Activated naive CD4-positive, alpha-beta T cell treated with anti-CD3 and anti-CD28 coated beads, Interleukin-2, amount 10 ng/mL, durations not matched to agents 7 days and 5 days (primary cell): ENCODE results near the gene TMEM255A.

Source experiments
- CTCF ChIA-PET: fragments of 350-600 bp; sonication (Branson Sonifier 250); formaldehyde crosslinking; loops from one replicate; lab custom pipeline; 2021; ENCODE audit warnings: antibody characterized with exemption; lab: Charles Lee
- DNase-seq: peaks from one replicate; pipeline ENCODE4 v3.0.0-alpha.2; 2020
- H3K27ac Mint-ChIP-seq: one replicate; pipeline ENCODE4 v1.8.0; 2021; ENCODE audit warnings: mild to moderate bottlenecking, moderate library complexity, mixed read lengths
- H3K27me3 Mint-ChIP-seq: one replicate; pipeline ENCODE4 v1.8.0; 2021; ENCODE audit warnings: mild to moderate bottlenecking, mixed read lengths
- H3K36me3 Mint-ChIP-seq: one replicate; pipeline ENCODE4 v1.8.0; 2021; ENCODE audit warnings: mixed read lengths
- H3K4me1 Mint-ChIP-seq: one replicate; pipeline ENCODE4 v1.8.0; 2021; ENCODE audit warnings: mixed read lengths
- H3K4me3 Mint-ChIP-seq: one replicate; pipeline ENCODE4 v1.8.0; 2021; ENCODE audit warnings: mild to moderate bottlenecking, moderate library complexity, mixed read lengths
- H3K9me3 Mint-ChIP-seq: one replicate; pipeline ENCODE4 v1.8.0; 2021; ENCODE audit warnings: mixed read lengths

The TMEM255A gene

DNA sequence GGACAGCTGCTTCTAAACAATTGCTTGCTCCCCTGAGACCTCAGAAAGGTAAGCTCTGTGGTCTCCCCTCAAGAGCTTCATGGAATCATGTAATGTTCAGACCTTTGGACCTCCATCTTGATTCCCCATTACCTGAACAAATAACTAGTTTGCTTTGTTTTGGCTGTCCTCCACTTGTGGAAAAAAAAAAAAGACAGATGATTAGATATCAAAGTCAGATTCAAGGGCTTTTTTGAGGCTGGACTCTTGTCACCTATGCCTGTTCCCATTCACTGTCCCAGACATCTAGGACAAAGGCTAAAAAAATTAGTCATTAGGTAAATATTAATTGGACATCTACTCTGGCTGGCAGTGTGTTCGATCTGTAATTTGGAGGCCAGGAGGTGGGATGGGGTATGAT, 13.3 kb downstream of the TMEM255A start:
- no peaks in the 10 kb centered on the region for H3K36me3 Mint-ChIP-seq
- H3K27me3 Mint-ChIP-seq = no peaks in the 10 kb centered on the region
- peaks cover 24% of the 10 kb centered on the region for H3K4me1 Mint-ChIP-seq
- H3K9me3 Mint-ChIP-seq = no peaks in the 10 kb centered on the region
- H3K27ac Mint-ChIP-seq = no peak overlapping the region
- CTCF ChIA-PET = no interaction called here
- DNase-seq = no peak
- no peak overlapping the region for H3K4me3 Mint-ChIP-seq

DNA sequence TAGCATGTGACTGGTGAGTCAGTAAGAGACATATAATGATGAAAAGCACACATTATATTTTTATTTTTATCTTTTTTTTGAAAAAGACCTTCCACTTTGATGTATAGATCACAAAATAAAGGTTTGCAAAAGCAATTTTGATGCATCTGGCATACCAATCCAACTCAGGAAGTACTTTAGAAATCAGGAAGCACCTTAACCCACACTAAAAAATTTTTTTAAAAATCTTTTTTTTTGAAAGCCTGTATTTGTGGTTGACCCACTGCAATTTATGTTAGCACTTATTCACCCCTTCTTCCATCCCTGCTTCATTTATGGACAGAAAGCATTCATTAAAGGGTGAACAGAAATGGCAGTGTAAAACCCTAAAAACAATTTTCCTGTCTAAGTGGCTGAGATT, 16.6 kb downstream of the TMEM255A start:
- Mint-ChIP-seq H3K4me3 (no peak overlapping the region), H3K9me3 (no peaks in the 10 kb centered on the region), H3K4me1 (peaks cover 9% of the 10 kb centered on the region), H3K27ac (no peak overlapping the region), H3K27me3 (no peaks in the 10 kb centered on the region), H3K36me3 (no peaks in the 10 kb centered on the region)
- CTCF ChIA-PET = interaction anchor here (1.2 kb wide), 1 partner anchor 44 kb away, joined by 3 read pairs; no protein-coding TSS in a partner anchor
- DNase-seq = no peak

DNA sequence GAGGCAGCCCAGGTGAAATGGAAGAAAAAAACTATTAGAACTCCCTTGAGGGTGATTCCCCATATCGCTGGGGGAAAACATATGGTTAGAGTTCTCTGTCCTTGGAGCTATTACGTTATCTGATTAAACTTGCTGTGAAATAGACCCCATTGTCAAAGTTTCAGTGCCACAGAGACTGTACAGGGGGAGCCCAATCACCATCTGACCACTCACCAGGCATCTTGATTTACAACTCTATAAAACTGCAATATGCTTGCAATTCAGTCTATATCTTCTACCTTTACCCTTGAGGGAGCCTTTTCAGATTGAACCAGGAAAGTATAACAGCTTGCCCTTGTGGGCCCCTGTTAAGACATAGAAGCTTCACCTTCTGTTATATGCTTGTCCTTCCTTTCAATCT, 18.2 kb downstream of the TMEM255A start:
- H3K4me3 Mint-ChIP-seq = no peak overlapping the region
- CTCF ChIA-PET = no interaction called here
- no peaks in the 10 kb centered on the region for H3K9me3 Mint-ChIP-seq
- H3K27me3 Mint-ChIP-seq = no peaks in the 10 kb centered on the region
- H3K4me1 Mint-ChIP-seq = peaks cover 9% of the 10 kb centered on the region
- H3K36me3 Mint-ChIP-seq = no peaks in the 10 kb centered on the region
- DNase-seq = no peak
- no peak overlapping the region for H3K27ac Mint-ChIP-seq

DNA sequence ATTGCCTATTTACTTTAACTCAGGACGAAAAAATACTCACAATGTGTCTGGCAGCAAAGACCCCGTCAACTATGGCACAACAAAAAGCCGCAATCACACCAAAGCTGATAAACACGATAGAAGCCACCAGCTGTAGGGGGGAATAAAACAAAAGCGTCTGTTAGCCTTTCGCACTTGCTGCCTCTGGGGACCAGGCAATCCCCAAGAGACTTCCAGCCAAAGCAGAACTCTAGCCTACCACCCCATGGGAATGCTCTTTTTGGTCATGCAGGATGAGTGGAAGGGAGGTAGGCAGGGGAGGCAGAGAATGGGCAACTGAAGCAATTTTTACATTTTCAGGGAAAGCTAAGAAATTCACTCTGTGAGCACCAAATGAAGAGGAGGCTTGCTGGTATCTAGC, 20.1 kb downstream of the TMEM255A start:
- Mint-ChIP-seq H3K4me1 (peaks cover 9% of the 10 kb centered on the region), H3K27ac (no peak overlapping the region), H3K9me3 (no peaks in the 10 kb centered on the region), H3K4me3 (no peak overlapping the region), H3K36me3 (no peaks in the 10 kb centered on the region), H3K27me3 (no peaks in the 10 kb centered on the region)
- no peak for DNase-seq
- CTCF ChIA-PET = no interaction called here

DNA sequence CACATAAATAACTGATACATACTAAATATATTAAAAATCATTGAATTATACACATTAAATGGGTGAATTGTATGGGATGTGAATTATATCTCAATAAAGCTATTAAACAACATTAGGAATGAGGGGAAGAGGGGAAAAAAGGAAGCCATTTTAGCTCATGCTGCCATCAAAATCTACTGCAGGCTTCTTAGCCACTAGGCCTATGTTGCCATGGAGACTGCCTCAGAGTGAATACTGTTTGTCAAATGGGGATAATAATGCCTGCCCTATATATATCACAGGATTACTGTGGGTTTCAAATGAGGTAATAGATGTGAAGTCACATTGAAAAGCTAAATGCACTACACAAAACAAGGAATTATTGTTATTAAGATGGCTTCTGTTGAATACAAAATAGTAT, 21.2 kb downstream of the TMEM255A start:
- H3K4me3 Mint-ChIP-seq = no peak overlapping the region
- CTCF ChIA-PET = no interaction called here
- DNase-seq = no peak
- no peak overlapping the region for H3K27ac Mint-ChIP-seq
- no peaks in the 10 kb centered on the region for H3K36me3 Mint-ChIP-seq
- H3K4me1 Mint-ChIP-seq = peaks cover 7% of the 10 kb centered on the region
- H3K27me3 Mint-ChIP-seq = peaks cover 3% of the 10 kb centered on the region
- no peaks in the 10 kb centered on the region for H3K9me3 Mint-ChIP-seq

DNA sequence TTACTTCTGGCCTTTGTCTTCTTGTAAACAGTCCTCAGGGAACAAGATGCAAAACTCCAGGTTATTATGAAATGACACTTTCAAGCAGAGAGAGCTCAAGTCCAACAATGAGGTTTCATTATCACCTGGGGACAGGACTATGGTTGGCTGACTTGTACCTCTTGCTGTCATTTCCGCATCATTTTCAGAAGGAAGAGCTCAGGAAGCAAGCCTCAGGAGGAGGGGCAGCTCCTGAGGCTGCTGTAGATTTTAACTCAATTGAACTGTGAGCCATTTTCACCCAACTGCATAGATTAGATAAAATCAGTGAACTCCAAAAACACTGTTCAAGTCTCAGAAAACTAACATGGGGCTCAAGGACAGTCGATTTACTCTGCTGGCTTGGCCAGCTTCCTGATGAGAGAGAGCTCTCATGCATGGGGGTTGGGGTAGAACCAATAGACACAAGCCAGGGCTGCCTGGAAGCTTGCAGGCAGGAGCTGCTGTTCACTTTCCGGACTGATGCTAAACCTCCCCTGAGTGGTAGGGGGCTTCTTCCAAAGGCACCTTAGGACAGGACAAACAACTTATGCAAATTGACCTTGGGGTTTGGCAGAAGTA, 23.6 kb downstream of the TMEM255A start:
- no peak for DNase-seq
- H3K27ac Mint-ChIP-seq = no peak overlapping the region
- H3K9me3 Mint-ChIP-seq = no peaks in the 10 kb centered on the region
- CTCF ChIA-PET = no interaction called here
- H3K4me1 Mint-ChIP-seq = no peaks in the 10 kb centered on the region
- no peaks in the 10 kb centered on the region for H3K36me3 Mint-ChIP-seq
- no peak overlapping the region for H3K4me3 Mint-ChIP-seq
- H3K27me3 Mint-ChIP-seq = peaks cover 7% of the 10 kb centered on the region

DNA sequence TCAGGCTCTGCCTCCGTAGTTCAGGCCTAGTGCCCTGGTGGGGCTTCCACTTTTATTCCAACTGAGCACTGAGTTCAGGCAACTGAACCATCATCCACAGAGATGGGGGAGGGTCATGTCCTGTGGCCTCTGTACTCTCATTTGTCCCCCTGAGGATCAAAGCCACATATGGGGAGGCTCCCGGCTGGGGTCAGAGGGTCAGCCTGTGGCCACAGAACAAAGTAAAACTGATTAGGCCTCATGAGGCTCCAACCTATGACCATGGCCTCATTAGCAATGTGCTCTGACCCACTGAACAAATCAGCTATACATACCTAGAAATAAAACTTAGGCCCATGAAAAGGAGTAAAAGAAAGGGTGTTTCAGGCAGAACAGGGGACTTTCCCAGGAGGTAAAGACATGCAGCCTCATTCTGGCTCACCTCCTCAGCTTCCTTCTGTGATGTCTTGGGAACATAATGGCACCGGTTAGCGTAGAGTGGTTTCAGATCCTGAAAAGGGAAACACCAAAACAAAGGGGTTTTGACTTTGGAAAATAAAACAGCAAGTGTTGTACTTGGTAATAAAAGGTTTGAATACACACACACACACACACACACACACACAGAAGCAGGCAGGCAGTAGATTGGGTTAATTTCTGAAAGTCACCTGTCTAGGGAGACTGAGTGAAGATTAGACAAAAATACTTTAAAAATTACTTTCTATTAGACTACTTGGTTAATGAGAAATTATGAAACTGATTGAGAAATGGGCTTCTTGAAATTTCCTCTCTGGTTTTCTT, 24.3 kb downstream of the TMEM255A start:
- Mint-ChIP-seq H3K9me3 (no peaks in the 10 kb centered on the region), H3K4me3 (no peak overlapping the region), H3K27me3 (peaks cover 8% of the 10 kb centered on the region), H3K4me1 (no peaks in the 10 kb centered on the region), H3K36me3 (no peaks in the 10 kb centered on the region), H3K27ac (no peak overlapping the region)
- CTCF ChIA-PET = no interaction called here
- DNase-seq = no peak

DNA sequence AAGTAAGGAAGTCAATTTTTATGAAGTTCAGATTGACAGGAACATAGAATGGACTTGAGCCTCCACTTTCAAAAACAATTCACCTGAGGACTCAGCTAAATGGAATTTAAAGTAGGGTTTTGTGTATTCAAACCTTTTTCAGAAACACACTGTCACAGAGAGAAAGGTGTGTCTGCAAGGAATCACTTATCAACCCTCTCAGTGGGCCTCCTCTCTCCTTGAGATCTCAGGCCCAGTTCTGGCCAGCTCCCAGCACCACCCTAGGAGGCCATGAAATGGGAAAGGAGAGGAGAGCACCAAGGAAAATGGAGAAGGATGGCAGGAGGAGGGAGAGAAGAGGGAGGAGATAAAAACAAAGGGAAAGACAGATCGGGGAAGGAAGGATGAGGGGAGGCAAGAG, 28.6 kb downstream of the TMEM255A start:
- CTCF ChIA-PET = no interaction called here
- Mint-ChIP-seq H3K4me3 (no peak overlapping the region), H3K27me3 (peaks cover 15% of the 10 kb centered on the region), H3K36me3 (no peaks in the 10 kb centered on the region), H3K27ac (no peak overlapping the region), H3K9me3 (no peaks in the 10 kb centered on the region), H3K4me1 (no peaks in the 10 kb centered on the region)
- no peak for DNase-seq

DNA sequence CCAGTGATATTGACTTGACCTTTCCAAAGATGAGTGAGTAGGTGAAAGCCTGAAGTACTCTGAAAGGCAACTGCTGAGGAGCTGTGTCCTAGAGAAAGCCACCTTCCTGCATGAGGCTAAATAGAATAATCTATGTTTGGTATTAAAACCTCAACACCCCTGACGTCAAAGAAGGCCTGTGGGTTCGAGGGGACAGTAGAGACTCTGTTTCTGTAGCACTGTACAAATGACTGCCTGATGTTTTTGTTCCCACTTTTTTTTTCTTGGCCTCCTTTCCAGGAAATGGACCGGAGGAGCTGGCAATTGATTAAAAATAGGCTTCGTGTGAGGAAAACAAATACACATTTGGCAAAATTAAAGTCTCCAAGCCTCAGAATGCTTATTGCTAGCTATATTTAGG, 29.5 kb downstream of the TMEM255A start:
- Mint-ChIP-seq H3K27me3 (peaks cover 15% of the 10 kb centered on the region), H3K4me3 (no peak overlapping the region), H3K36me3 (no peaks in the 10 kb centered on the region), H3K9me3 (no peaks in the 10 kb centered on the region), H3K27ac (no peak overlapping the region), H3K4me1 (no peaks in the 10 kb centered on the region)
- no peak for DNase-seq
- CTCF ChIA-PET = no interaction called here

DNA sequence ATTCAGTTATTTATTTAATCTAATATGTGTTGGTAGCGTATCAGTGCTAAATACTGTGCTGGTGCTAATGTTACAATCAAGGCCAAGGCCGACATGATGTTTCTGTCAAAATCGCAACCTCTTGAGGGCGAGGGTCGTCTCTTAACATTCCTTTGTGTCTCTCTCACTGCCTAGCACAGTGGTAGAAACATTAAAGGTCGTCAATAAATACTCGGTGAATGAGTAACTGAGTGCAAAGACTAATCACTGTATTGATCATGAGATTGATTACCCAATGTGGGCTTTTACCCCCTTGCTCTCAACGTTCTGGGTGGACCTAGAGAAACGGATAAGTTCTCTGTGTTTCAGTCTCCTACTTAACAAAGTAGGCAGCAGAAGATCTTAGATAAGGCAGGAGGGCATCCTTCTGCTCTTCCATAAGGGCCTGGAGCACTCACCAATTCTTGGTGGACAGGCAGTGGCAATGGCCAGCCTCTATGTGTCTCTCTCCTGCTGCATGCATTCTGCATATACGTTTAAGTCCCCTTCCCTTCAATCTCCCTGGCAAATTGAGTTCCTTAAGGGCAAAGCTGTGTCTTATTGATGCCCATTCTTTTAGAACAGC, 30.1 kb downstream of the TMEM255A start:
- no peaks in the 10 kb centered on the region for H3K36me3 Mint-ChIP-seq
- no peaks in the 10 kb centered on the region for H3K9me3 Mint-ChIP-seq
- no peak overlapping the region for H3K27ac Mint-ChIP-seq
- DNase-seq = no peak
- no peaks in the 10 kb centered on the region for H3K4me1 Mint-ChIP-seq
- H3K4me3 Mint-ChIP-seq = no peak overlapping the region
- CTCF ChIA-PET = no interaction called here
- peaks cover 15% of the 10 kb centered on the region for H3K27me3 Mint-ChIP-seq

DNA sequence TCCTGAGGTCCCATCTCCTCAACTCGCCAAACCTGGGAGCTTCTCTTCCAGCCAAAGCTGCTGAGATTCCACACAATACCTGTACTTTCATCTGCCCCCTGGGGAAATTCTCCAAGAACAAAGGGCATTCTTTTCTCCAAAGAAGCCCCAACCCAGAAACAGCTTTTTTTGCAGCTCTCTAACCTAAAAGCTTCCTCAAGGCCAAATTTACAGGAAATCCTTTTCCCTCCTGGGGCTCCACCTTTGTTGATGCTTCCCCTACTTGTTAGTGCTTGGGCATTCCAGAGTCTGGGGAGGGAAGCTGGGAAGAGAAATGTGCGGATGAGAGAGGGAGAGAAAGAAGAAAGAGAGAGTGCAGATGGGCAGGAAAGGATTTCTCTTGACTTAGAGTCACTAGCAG, 36.3 kb downstream of the TMEM255A start:
- Mint-ChIP-seq H3K27ac (no peak overlapping the region), H3K4me1 (no peaks in the 10 kb centered on the region), H3K9me3 (no peaks in the 10 kb centered on the region), H3K27me3 (peaks cover 16% of the 10 kb centered on the region), H3K36me3 (no peaks in the 10 kb centered on the region), H3K4me3 (no peak overlapping the region)
- CTCF ChIA-PET = no interaction called here
- DNase-seq = no peak

DNA sequence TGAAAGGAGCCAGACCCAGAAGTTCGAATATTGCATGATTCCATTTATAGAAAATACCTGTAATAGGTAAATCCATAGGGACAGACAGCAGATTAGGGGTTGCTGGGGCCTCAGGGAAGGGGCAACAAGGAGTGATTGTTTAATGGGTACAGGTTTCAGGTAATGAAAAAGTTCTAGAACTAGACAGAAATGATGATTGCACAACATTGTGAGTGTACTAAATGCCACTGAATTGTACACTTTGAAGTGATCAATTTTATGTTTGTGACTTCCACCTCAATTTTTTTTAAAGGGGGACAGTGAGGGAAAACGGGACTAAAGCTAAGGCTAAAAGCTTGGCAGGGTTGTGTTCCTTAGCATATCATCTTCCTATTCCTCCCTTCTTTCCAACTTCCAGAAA, 37.1 kb downstream of the TMEM255A start:
- no peaks in the 10 kb centered on the region for H3K9me3 Mint-ChIP-seq
- CTCF ChIA-PET = interaction anchor here (0.8 kb wide), 1 partner anchor 35 kb away, joined by 3 read pairs; no protein-coding TSS in a partner anchor
- no peak overlapping the region for H3K27ac Mint-ChIP-seq
- H3K4me3 Mint-ChIP-seq = no peak overlapping the region
- peaks cover 4% of the 10 kb centered on the region for H3K4me1 Mint-ChIP-seq
- no peaks in the 10 kb centered on the region for H3K36me3 Mint-ChIP-seq
- H3K27me3 Mint-ChIP-seq = peaks cover 14% of the 10 kb centered on the region
- DNase-seq = no peak

DNA sequence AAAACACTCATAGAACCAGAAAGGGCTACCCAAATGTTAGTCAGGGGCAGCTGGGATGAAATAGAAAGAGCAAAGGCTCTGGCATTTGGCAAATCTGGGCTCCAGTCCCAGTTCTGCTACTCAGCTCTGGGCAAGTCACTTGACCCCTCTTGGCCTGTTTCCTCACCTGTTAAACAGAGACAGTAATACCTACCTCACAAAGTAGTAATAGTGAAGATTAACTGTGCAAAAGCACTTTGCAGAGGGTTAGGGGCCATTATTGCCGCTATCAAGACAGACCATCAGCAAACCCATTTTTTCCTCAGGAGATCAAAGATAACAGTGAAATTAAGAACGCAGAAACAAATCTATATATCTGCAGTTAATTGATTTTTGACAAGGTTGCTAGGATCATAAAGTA, 40.0 kb downstream of the TMEM255A start:
- CTCF ChIA-PET = no interaction called here
- Mint-ChIP-seq H3K36me3 (no peaks in the 10 kb centered on the region), H3K4me1 (peaks cover 4% of the 10 kb centered on the region), H3K27ac (no peak overlapping the region), H3K27me3 (peaks cover 9% of the 10 kb centered on the region), H3K9me3 (no peaks in the 10 kb centered on the region), H3K4me3 (no peak overlapping the region)
- no peak for DNase-seq

DNA sequence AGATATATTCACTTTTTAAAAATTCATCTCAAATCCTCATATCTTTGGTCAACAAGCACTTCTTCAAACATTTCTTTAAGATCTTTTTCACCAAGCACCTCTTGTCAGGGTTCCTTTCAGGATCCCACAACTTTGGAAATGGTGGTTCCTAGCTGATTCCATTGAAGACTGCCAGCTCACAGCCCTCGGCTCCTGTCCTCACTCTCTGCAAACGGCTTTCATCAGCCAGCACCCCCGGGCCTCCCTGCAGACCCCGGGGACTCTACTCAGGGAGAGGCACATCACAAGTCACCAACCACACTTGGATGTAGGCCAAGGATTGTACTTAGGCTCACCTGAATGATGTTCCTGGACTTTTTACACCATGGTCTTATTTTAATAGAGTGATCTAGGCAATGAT, 40.7 kb downstream of the TMEM255A start:
- H3K4me1 Mint-ChIP-seq = peaks cover 4% of the 10 kb centered on the region
- no peak overlapping the region for H3K27ac Mint-ChIP-seq
- H3K4me3 Mint-ChIP-seq = no peak overlapping the region
- CTCF ChIA-PET = no interaction called here
- no peaks in the 10 kb centered on the region for H3K9me3 Mint-ChIP-seq
- peaks cover 9% of the 10 kb centered on the region for H3K27me3 Mint-ChIP-seq
- no peak for DNase-seq
- no peaks in the 10 kb centered on the region for H3K36me3 Mint-ChIP-seq
